IMR-90 (cell line): ENCODE data around the gene WDR91. TPM values are rescaled to one million over a fixed set of nuclear protein-coding genes. Genes with fewer than 3 reads are reported as not detected.

Experiments used
- ATAC-seq: fragments of 200-7000 bp; cut with Tn5 transposase; 2 replicates; pipeline ENCODE4 v1.9.1; 2020; ENCODE audit warnings: low read depth, mild to moderate bottlenecking, moderate library complexity
- BruUV-seq: library from RNA; stranded (reverse); fragments of 400-500 nt; replicated peaks from 2 replicates; lab custom pipeline; 2021; lab: Mats Ljungman, UMichigan
- CTCF ChIA-PET: fragments of 300-600 bp; formaldehyde crosslinking; extraction: SDS; loops from one replicate; lab custom pipeline; 2021; ENCODE audit warnings: antibody characterized with exemption; lab: Yijun Ruan, JAX
- POLR2A ChIA-PET: fragments of 300-600 bp; sonication (Branson Sonifier 250); formaldehyde crosslinking; loops from one replicate; lab custom pipeline; 2022; ENCODE audit warnings: antibody characterized with exemption; ENCODE audit not compliant: unreplicated experiment; lab: Charles Lee
- DNase-seq: peaks from one replicate; pipeline ENCODE4 v3.0.0; 2013
- H2AFZ ChIP-seq: replicated peaks from 2 replicates; pipeline ENCODE3; 2013; ENCODE audit warnings: low read length, mild to moderate bottlenecking; ENCODE audit not compliant: poor library complexity
- H2AK5ac ChIP-seq: 2 replicates; pipeline ENCODE4 v1.6.1; 2013; ENCODE audit warnings: low read depth, low read length, inconsistent platforms
- H2AK9ac ChIP-seq: replicated peaks from 2 replicates; pipeline ENCODE3; 2013; ENCODE audit warnings: mild to moderate bottlenecking, low read depth, low read length, moderate library complexity; ENCODE audit not compliant: poor library complexity
- H2BK120ac ChIP-seq: 2 replicates; pipeline ENCODE4 v1.6.1; 2013; ENCODE audit warnings: low read depth, low read length, inconsistent platforms
- H2BK15ac ChIP-seq: 3 replicates; pipeline ENCODE4 v1.6.1; 2013; ENCODE audit warnings: low read depth, low read length, inconsistent platforms
- H2BK20ac ChIP-seq: 2 replicates; pipeline ENCODE4 v1.6.1; 2013; ENCODE audit warnings: low read depth, mild to moderate bottlenecking, inconsistent platforms, low read length, moderate library complexity
- H2BK5ac ChIP-seq: 2 replicates; pipeline ENCODE4 v1.6.1; 2013; ENCODE audit warnings: mild to moderate bottlenecking, low read depth, low read length, inconsistent platforms; ENCODE audit not compliant: poor library complexity, severe bottlenecking
- H3K14ac ChIP-seq: replicated peaks from 2 replicates; pipeline ENCODE4 v1.6.1; 2013; ENCODE audit warnings: low read depth, low read length, inconsistent platforms
- H3K18ac ChIP-seq: 2 replicates; pipeline ENCODE4 v1.6.1; 2013; ENCODE audit warnings: low read depth, low read length, control low read depth
- H3K23ac ChIP-seq: 2 replicates; pipeline ENCODE4 v1.6.1; 2013; ENCODE audit warnings: low read depth, low read length, inconsistent platforms
- H3K27ac ChIP-seq: 2 replicates; pipeline ENCODE4 v1.5.1; 2013; ENCODE audit warnings: mild to moderate bottlenecking, control low read depth, low read length; ENCODE audit not compliant: insufficient read depth
- H3K27me3 ChIP-seq: 2 replicates; pipeline ENCODE4 v1.6.1; 2013; ENCODE audit warnings: low read length; ENCODE audit not compliant: control insufficient read depth, insufficient read depth
- H3K36me3 ChIP-seq: 2 replicates; pipeline ENCODE4 v1.6.1; 2013; ENCODE audit warnings: low read length, mixed read lengths; ENCODE audit not compliant: control insufficient read depth, insufficient read depth
- H3K4ac ChIP-seq: 2 replicates; pipeline ENCODE4 v1.6.1; 2013; ENCODE audit warnings: low read depth, low read length, inconsistent platforms
- H3K4me1 ChIP-seq: 2 replicates; pipeline ENCODE4 v1.6.1; 2013; ENCODE audit warnings: low read length, mixed read lengths; ENCODE audit not compliant: control insufficient read depth, insufficient read depth
- H3K4me2 ChIP-seq: 2 replicates; pipeline ENCODE4 v1.6.1; 2013; ENCODE audit warnings: low read depth, mild to moderate bottlenecking, control low read depth, low read length, moderate library complexity
- H3K4me3 ChIP-seq: 2 replicates; pipeline ENCODE4 v1.5.1; 2013; ENCODE audit warnings: low read depth, mild to moderate bottlenecking, control low read depth, low read length, moderate library complexity; ENCODE audit not compliant: insufficient read depth
- H3K56ac ChIP-seq: 2 replicates; pipeline ENCODE4 v1.6.1; 2013; ENCODE audit warnings: low read length, inconsistent platforms; ENCODE audit not compliant: insufficient read depth; ENCODE audit errors: extremely low read depth
- H3K79me1 ChIP-seq, 2 experiments: 2 replicates each; pipeline ENCODE4 v1.6.1; 2013; ENCODE audit warnings: low read length in 2 of 2, inconsistent platforms in 1 of 2, low read depth in 1 of 2
- H3K9ac ChIP-seq: 2 replicates; pipeline ENCODE4 v1.6.1; 2013; ENCODE audit warnings: low read depth, low read length, control low read depth
- H3K9me1 ChIP-seq: 2 replicates; pipeline ENCODE4 v1.6.1; 2013; ENCODE audit warnings: low read length, inconsistent platforms; ENCODE audit not compliant: insufficient read depth
- H3K9me3 ChIP-seq: 2 replicates; pipeline ENCODE4 v1.6.1; 2013; ENCODE audit warnings: low read length; ENCODE audit not compliant: control insufficient read depth, insufficient read depth
- H4K20me1 ChIP-seq: 2 replicates; pipeline ENCODE4 v1.6.1; 2013; ENCODE audit warnings: low read length, inconsistent platforms; ENCODE audit not compliant: insufficient read depth
- H4K5ac ChIP-seq: 2 replicates; pipeline ENCODE4 v1.6.1; 2013; ENCODE audit warnings: mild to moderate bottlenecking, low read depth, low read length, control low read depth
- H4K8ac ChIP-seq, 2 experiments: 2 replicates each; pipeline ENCODE4 v1.6.1; 2013; ENCODE audit warnings: low read depth in 2 of 2, low read length in 2 of 2, control low read depth in 1 of 2, inconsistent platforms in 1 of 2
- H4K91ac ChIP-seq: 2 replicates; pipeline ENCODE4 v1.6.1; 2013; ENCODE audit warnings: low read depth, low read length, inconsistent platforms; ENCODE audit not compliant: insufficient read depth
- BHLHE40 ChIP-seq: fragments of 150-350 bp; IDR thresholded peaks from 2 replicates; pipeline ENCODE4 v1.6.1; 2016; ENCODE audit warnings: mild to moderate bottlenecking, low read depth, low read length
- ELK1 ChIP-seq: fragments of 150-350 bp; IDR thresholded peaks from 2 replicates; pipeline ENCODE4 v1.6.1; 2016; ENCODE audit warnings: low read depth, mild to moderate bottlenecking, low read length, moderate library complexity, borderline replicate concordance
- MAFK ChIP-seq: IDR thresholded peaks from 2 replicates; pipeline ENCODE4 v1.6.1; 2012; ENCODE audit warnings: low read depth, low read length, improper control_type of control experiment
- MAZ ChIP-seq: IDR thresholded peaks from 2 replicates; pipeline ENCODE4 v1.6.1; 2012; ENCODE audit warnings: low read depth, mild to moderate bottlenecking, low read length, improper control_type of control experiment, moderate library complexity, borderline replicate concordance
- RAD21 ChIP-seq: IDR thresholded peaks from 2 replicates; pipeline ENCODE4 v1.6.1; 2012; ENCODE audit warnings: low read length, improper control_type of control experiment
- SMC3 ChIP-seq: fragments of 150-350 bp; IDR thresholded peaks from 2 replicates; pipeline ENCODE4 v1.6.1; 2016; ENCODE audit warnings: low read depth, mild to moderate bottlenecking, antibody characterized with exemption, low read length, moderate library complexity
- WGBS, 2 experiments: methylation state at CpG; one replicate each; pipeline versions ENCODE4 v1.1.5 to v1.1.7; 2013; ENCODE audit warnings: missing lambda C conversion rate in 2 of 2; ENCODE audit not compliant: insufficient read length in 1 of 2; ENCODE audit errors: extremely low coverage in 2 of 2; 5-methylcytosine and 5-hydroxymethylcytosine counted together
- dilution Hi-C: fragments of 300-500 bp; cut with HindIII; formaldehyde crosslinking; loops from one replicate; pipeline ENCODE4 v1.14.3; 2018; ENCODE audit warnings: low sequenced_read_pairs; ENCODE audit not compliant: unreplicated experiment
- in situ Hi-C: fragments of 300-500 bp; cut with MboI; formaldehyde crosslinking; loops from 3 replicates; pipeline ENCODE4 v1.14.3; 2019; ENCODE audit warnings: low sequenced_read_pairs, inconsistent platforms, mixed read lengths
- intact Hi-C: fragments of 100-400 bp; cut with micrococcal nuclease; formaldehyde crosslinking; loops from 2 replicates; pipeline ENCODE4 v1.10.0; 2022
- polyA plus RNA-seq, 3 experiments: library from polyadenylated mRNA; depleted of rRNA; stranded (reverse); fragments of >200 nt; gene quantifications; 2 replicates each; pipeline ENCODE4 v1.2.3, GENCODE V29; 2012; ENCODE audit warnings: low replicate concordance in 1 of 3
- total RNA-seq: library from RNA; depleted of rRNA; stranded (reverse); fragments of >200 nt; gene quantifications from 2 replicates; pipeline ENCODE4 v1.2.3, GENCODE V29; 2012

The WDR91 gene
- total and polyA plus RNA-seq, 2 of the 4 experiments (the other 2 are of a cell fraction): 5.2 to 10.3 TPM

DNA sequence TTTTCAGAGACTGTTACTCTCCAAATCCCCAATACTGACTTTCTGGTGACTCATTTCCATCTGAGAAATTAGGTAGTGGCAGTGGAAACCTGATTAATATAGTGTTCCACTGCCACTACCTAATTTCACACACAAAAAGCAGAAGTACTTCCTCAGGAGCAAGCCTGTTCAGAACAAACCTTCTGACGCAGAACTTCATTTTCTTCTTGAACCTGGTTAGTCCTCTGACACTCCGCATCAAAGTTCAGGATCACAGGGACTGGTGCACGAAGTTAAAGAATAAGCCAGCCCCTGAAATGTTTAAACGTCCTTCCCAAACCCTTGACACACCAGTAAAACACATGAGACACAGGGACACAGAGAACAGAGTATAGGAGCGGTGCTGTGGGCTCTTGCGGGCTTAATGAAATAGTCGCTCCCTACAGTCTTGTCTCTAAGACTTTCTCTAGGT, 4.4 kb downstream of the WDR91 start:
- no peak overlapping the region for H2BK5ac ChIP-seq
- H2BK20ac ChIP-seq: no peak overlapping the region
- no peaks in the 10 kb centered on the region for H4K20me1 ChIP-seq
- H3K36me3 ChIP-seq: peaks cover 5% of the 10 kb centered on the region
- no peak overlapping the region for H2AK9ac ChIP-seq
- H3K4me3 ChIP-seq: no peak overlapping the region
- H3K79me1 ChIP-seq: peaks cover 8 to 40% of the 10 kb centered on the region in 2 experiments; a peak in 3 of 4 replicates
- H4K91ac ChIP-seq: no peak overlapping the region; the same call in 1 of the 2 replicates
- peaks cover 8% of the 10 kb centered on the region; the same call in 1 of the 2 replicates for H3K4me1 ChIP-seq
- intact Hi-C loops (no loop called here), in situ Hi-C loops (no loop called here), dilution Hi-C loops (no loop called here)
- no peaks in the 10 kb centered on the region for H3K27me3 ChIP-seq
- no peaks in the 10 kb centered on the region for H3K9me3 ChIP-seq
- no peak overlapping the region for H4K8ac ChIP-seq
- no peak overlapping the region for H2AFZ ChIP-seq
- 93% methylated on average over 3 of the region's 7 CpGs; no CpG with 5 or more reads in 1 of the 2 experiments for WGBS, 2 experiments
- ChIA-PET CTCF (interaction anchor here (0.6 kb wide), 1 partner anchor 128 kb away, joined by 3 read pairs; no protein-coding TSS in a partner anchor), POLR2A (no interaction called here)
- no peak overlapping the region for H3K18ac ChIP-seq
- TF ChIP-seq MAFK (no peak), RAD21 (no peak), MAZ (no peak), ELK1 (no peak), BHLHE40 (no peak), SMC3 (no peak)
- H2AK5ac ChIP-seq: no peak overlapping the region
- ATAC-seq: no peak
- no peak for DNase-seq
- no peak overlapping the region for H3K9ac ChIP-seq
- no peak overlapping the region for H3K14ac ChIP-seq
- H3K23ac ChIP-seq: no peak overlapping the region
- H2BK120ac ChIP-seq: no peak overlapping the region
- H3K9me1 ChIP-seq: peaks cover 20% of the 10 kb centered on the region
- H3K27ac ChIP-seq: no peak overlapping the region
- H3K4ac ChIP-seq: no peak overlapping the region
- H3K4me2 ChIP-seq: no peak overlapping the region
- no peak overlapping the region for H2BK15ac ChIP-seq
- no peak overlapping the region for H4K5ac ChIP-seq
- BruUV-seq: no TSS peak
- no peak overlapping the region for H3K56ac ChIP-seq
